CD4-positive, CD25-positive, alpha-beta regulatory T cell (primary cell): ENCODE results near the gene TRAK1. TPM values are rescaled to one million over a fixed set of nuclear protein-coding genes. Genes with fewer than 3 reads are reported as not detected.

ENCODE experiments used
- ATAC-seq, 2 donors: fragments of 150-1000 bp; cut with Tn5 transposase; one replicate each; pipeline ENCODE4 v1.10.0; 2021; ENCODE audit warnings: low read depth in 2 of 2, moderate number of reproducible peaks in 2 of 2, moderate library complexity in 1 of 2
- DNase-seq, 3 donors: peaks; one replicate each; pipeline versions ENCODE4 v3.0.0 to v3.0.0-alpha.2; 2012 to 2022; ENCODE audit warnings: mixed read lengths in 1 of 3
- H3K27ac ChIP-seq: one replicate; pipeline ENCODE4 v1.7.0; 2013; ENCODE audit warnings: mild to moderate bottlenecking, low read length; ENCODE audit not compliant: insufficient read depth, poor library complexity, severe bottlenecking
- H3K27me3 ChIP-seq: one replicate; pipeline ENCODE4 v1.7.0; 2013; ENCODE audit warnings: low read length; ENCODE audit not compliant: control insufficient read depth, insufficient read depth
- H3K36me3 ChIP-seq: one replicate; pipeline ENCODE4 v1.7.0; 2013; ENCODE audit warnings: mild to moderate bottlenecking, low read length, moderate library complexity; ENCODE audit not compliant: control insufficient read depth, insufficient read depth
- H3K4me1 ChIP-seq: 2 replicates; pipeline ENCODE4 v1.7.0; 2013; ENCODE audit warnings: mild to moderate bottlenecking, low read length; ENCODE audit not compliant: insufficient read depth, control insufficient read depth, poor library complexity, severe bottlenecking
- H3K4me3 ChIP-seq: one replicate; pipeline ENCODE4 v1.7.0; 2013; ENCODE audit warnings: low read depth, mild to moderate bottlenecking, low read length, moderate library complexity
- H3K9me3 ChIP-seq, 2 experiments: 1 replicate in 1 of 2; 2 replicates in 1 of 2; pipeline ENCODE4 v1.7.0; 2013; ENCODE audit warnings: low read length in 2 of 2, mild to moderate bottlenecking in 1 of 2, moderate library complexity in 1 of 2; ENCODE audit not compliant: control insufficient read depth in 2 of 2
- H3K27ac Mint-ChIP-seq, 3 donors: one replicate each; pipeline ENCODE4 v1.8.0; 2020 to 2022; ENCODE audit warnings: mild to moderate bottlenecking in 3 of 3, mixed read lengths in 3 of 3, moderate library complexity in 2 of 3
- H3K27me3 Mint-ChIP-seq: one replicate; pipeline ENCODE4 v1.8.0; 2022; ENCODE audit warnings: mild to moderate bottlenecking, mixed read lengths
- H3K36me3 Mint-ChIP-seq: one replicate; pipeline ENCODE4 v1.8.0; 2020; ENCODE audit warnings: mixed read lengths
- H3K4me1 Mint-ChIP-seq, 4 donors: one replicate each; pipeline ENCODE4 v1.8.0; 2020 to 2022; ENCODE audit warnings: mixed read lengths in 4 of 4, mild to moderate bottlenecking in 1 of 4
- H3K4me3 Mint-ChIP-seq, 4 donors: one replicate each; pipeline ENCODE4 v1.8.0; 2020 to 2022; ENCODE audit warnings: mild to moderate bottlenecking in 4 of 4, mixed read lengths in 4 of 4, moderate library complexity in 3 of 4
- H3K9me3 Mint-ChIP-seq, 7 donors: one replicate each; pipeline ENCODE4 v1.8.0; 2020 to 2022; ENCODE audit warnings: mixed read lengths in 7 of 7, mild to moderate bottlenecking in 3 of 7, moderate library complexity in 2 of 7
- polyA plus RNA-seq, 4 donors: library from polyadenylated mRNA; unstranded; fragments of 300-500 nt; fragmentation: Illumina TruSeq; gene quantifications; one replicate each; pipeline ENCODE4 v1.2.3, GENCODE V29; 2021
- total RNA-seq: library from RNA; stranded (reverse); gene quantifications from one replicate; pipeline ENCODE4 v1.2.3, GENCODE V29; 2022

Gene TRAK1
- total and polyA plus RNA-seq, 5 donors from 2014 or later = 2.6 to 23.3 (median 3.5) TPM

DNA sequence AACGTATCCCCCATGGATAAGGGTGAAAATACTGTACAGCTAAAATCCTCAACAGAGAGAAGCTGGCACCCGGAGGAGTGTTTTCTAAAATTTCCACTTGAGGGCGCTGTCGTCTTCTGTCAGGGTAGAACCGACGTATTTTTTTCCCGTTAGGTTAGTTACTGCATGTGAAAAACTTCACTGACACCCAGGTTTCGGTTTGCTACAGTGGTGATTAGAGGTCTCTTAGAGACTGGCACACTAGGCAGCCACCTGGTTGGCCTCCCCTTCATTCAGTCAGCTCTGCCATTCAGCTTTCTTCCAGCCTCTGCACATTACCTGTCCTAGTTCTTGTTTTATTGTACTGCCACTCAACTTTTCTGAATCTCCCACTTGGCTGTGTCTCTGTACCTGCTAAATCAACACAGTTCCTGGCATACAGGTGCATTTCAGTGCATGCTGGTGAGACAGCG, 156.4 kb downstream of the TRAK1 start:
- Mint-ChIP-seq H3K4me3 (peak overlapping the region in 1 of 4 donors; percentile 32), H3K36me3 (no peaks in the 10 kb centered on the region), H3K4me1 (peaks cover 0 to 9% (median 4%) of the 10 kb centered on the region in 4 donors), H3K27me3 (peaks cover 5% of the 10 kb centered on the region), H3K9me3 (peaks cover 0 to 3% (median 0%) of the 10 kb centered on the region in 7 donors), H3K27ac (peak overlapping the region in 2 of 3 donors; percentile 20 to 42)
- no peak overlapping the region for H3K27ac ChIP-seq
- H3K9me3 ChIP-seq = no peaks in the 10 kb centered on the region
- DNase-seq (peak; percentile 27 to 72 (median 51)), ATAC-seq (peak; percentile 75 to 78)
- H3K27me3 ChIP-seq = peaks cover 5% of the 10 kb centered on the region
- H3K36me3 ChIP-seq = no peaks in the 10 kb centered on the region
- no peak overlapping the region for H3K4me3 ChIP-seq
- H3K4me1 ChIP-seq = no peaks in the 10 kb centered on the region

DNA sequence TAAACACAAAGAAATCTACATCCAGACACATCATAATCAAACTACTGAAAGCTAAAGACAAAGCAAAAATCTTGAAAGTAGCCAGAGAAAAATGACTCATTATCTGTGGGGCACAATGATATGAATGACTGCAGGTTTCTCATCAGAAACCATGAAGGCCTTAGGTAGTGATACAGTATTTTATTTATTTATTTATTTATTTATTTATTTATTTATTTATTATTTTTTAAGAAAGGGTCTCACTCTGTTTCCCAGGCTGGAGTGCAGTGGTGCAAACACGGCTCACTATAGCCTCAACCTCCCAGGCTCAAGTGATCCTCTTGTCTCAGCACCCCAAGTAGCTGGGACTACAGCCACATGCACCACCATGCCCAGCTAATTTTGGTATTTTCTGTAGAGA, 159.6 kb downstream of the TRAK1 start:
- Mint-ChIP-seq H3K4me3 (no peak overlapping the region), H3K27me3 (peaks cover 13% of the 10 kb centered on the region), H3K9me3 (peaks cover 0 to 4% (median 0%) of the 10 kb centered on the region in 7 donors), H3K4me1 (peaks cover 0 to 9% (median 4%) of the 10 kb centered on the region in 4 donors), H3K27ac (no peak overlapping the region), H3K36me3 (no peaks in the 10 kb centered on the region)
- no peak for DNase-seq
- Histone ChIP-seq H3K36me3 (no peaks in the 10 kb centered on the region), H3K9me3 (no peaks in the 10 kb centered on the region), H3K4me3 (no peak overlapping the region), H3K4me1 (no peaks in the 10 kb centered on the region), H3K27ac (no peak overlapping the region), H3K27me3 (no peaks in the 10 kb centered on the region)
- ATAC-seq = no peak

DNA sequence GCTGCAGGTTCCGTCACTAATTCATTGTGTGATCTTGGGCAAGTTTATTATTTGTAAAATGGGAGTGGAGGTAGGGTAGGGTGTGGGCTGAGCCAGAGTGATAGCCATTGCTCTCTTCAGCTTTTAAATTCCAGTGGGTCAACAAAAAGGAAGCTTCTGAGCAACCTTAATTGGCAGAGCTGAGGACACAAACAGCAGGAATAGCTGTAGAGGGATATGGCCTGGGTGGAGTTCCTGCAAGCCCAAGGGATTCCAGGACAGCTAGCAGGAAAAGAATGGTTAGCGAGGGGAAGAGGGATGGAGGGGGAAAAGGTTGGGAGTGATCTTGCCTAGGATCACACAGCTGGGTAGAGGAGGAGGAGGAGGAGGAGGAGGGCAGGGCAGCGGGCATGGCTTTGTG, 163.4 kb downstream of the TRAK1 start:
- ATAC-seq (no peak), DNase-seq (no peak)
- Histone ChIP-seq H3K36me3 (no peaks in the 10 kb centered on the region), H3K27me3 (peaks cover 2% of the 10 kb centered on the region), H3K27ac (no peak overlapping the region), H3K4me3 (no peak overlapping the region), H3K9me3 (no peaks in the 10 kb centered on the region), H3K4me1 (no peaks in the 10 kb centered on the region)
- H3K9me3 Mint-ChIP-seq = peaks cover 0 to 7% (median 0%) of the 10 kb centered on the region in 7 donors
- H3K27ac Mint-ChIP-seq = peak overlapping the region in 1 of 3 donors; percentile 60
- no peaks in the 10 kb centered on the region for H3K4me1 Mint-ChIP-seq
- no peaks in the 10 kb centered on the region for H3K36me3 Mint-ChIP-seq
- no peak overlapping the region for H3K4me3 Mint-ChIP-seq
- peaks cover 12% of the 10 kb centered on the region for H3K27me3 Mint-ChIP-seq

DNA sequence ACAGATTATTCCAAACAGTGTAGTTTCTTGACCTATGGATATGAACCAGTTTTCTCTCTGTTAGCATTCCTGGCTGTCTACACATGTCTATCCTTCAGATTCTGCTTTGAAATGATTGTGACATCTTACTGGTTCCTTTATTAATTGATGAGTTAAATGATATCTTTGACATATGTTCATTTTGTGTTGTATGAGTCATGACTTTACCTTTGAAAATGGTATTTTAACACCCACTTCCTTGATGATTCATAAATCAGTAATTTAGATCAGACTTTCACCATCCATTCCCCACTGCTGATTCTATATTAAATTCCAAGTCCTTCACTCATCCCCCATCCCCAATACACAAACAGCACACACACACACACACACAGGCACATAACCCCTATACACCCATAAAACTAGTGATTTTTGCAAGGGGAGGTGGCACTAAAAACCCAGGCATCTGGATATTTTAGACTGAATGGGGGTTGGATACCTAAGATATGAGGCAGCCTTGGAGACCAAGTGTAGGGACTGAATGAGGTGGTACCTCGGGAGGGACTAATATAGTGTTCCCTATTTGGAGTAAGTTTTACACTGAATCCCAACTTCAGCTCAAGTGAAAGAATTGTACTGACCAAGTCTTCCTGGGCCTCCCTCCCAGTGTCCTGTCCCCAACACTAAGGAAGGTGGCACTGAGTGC, 165.1 kb downstream of the TRAK1 start:
- no peak overlapping the region for H3K27ac Mint-ChIP-seq
- peaks cover 4% of the 10 kb centered on the region for H3K27me3 ChIP-seq
- no peaks in the 10 kb centered on the region for H3K36me3 ChIP-seq
- H3K9me3 Mint-ChIP-seq = peaks cover 0 to 7% (median 0%) of the 10 kb centered on the region in 7 donors
- H3K4me1 ChIP-seq = no peaks in the 10 kb centered on the region
- DNase-seq (peak in 1 of 3 donors; percentile 7), ATAC-seq (peak in 1 of 2 donors; percentile 58)
- peaks cover 29% of the 10 kb centered on the region for H3K27me3 Mint-ChIP-seq
- H3K36me3 Mint-ChIP-seq = no peaks in the 10 kb centered on the region
- no peaks in the 10 kb centered on the region for H3K4me1 Mint-ChIP-seq
- no peaks in the 10 kb centered on the region for H3K9me3 ChIP-seq
- no peak overlapping the region for H3K4me3 Mint-ChIP-seq
- no peak overlapping the region for H3K27ac ChIP-seq
- no peak overlapping the region for H3K4me3 ChIP-seq

DNA sequence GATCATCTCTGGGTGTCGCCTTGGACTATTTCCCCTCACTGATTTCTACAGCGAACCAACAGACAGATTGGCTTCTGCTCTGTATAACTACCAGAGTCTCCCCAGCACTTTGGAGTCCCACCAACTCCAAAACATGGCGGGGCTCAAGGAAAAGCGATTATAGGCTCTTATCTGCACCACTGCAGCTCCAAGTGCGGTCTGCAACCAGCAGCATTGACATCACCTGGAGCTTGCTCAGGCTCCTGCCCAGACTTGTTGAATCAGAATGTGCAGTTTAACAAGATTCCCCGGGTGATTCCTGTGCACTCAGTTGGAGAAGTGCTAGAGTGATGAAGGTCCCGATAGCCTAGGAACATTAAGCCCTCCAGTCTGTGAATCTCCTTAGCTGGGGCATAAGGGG, 165.8 kb downstream of the TRAK1 start:
- ATAC-seq = no peak
- no peaks in the 10 kb centered on the region for H3K4me1 ChIP-seq
- no peak overlapping the region for H3K27ac Mint-ChIP-seq
- peaks cover 10% of the 10 kb centered on the region for H3K27me3 ChIP-seq
- H3K27me3 Mint-ChIP-seq = peaks cover 36% of the 10 kb centered on the region
- no peaks in the 10 kb centered on the region for H3K4me1 Mint-ChIP-seq
- H3K9me3 Mint-ChIP-seq = peaks cover 0 to 7% (median 0%) of the 10 kb centered on the region in 7 donors
- H3K27ac ChIP-seq = no peak overlapping the region
- no peaks in the 10 kb centered on the region for H3K9me3 ChIP-seq
- no peak overlapping the region for H3K4me3 ChIP-seq
- DNase-seq = no peak
- no peaks in the 10 kb centered on the region for H3K36me3 ChIP-seq
- no peaks in the 10 kb centered on the region for H3K36me3 Mint-ChIP-seq
- no peak overlapping the region for H3K4me3 Mint-ChIP-seq

DNA sequence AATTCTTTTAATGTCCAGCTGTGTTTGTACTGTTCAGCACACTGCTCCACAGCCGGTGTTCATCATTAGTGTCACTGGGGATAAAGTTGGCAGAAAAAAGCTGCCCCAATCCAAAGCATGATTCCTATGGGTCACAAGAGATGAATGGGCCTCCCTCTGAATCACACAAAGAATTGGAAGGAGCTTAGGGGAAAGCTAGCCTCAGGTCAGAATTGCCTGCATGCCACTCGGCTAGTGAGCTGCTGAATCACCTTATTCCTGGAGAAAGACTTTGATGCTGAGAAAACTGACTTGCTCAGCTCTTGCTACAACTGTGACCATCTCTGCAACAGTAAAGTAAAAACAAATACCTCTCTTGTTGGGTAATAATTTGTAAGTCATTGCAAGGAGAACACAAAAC, 171.4 kb downstream of the TRAK1 start:
- peaks cover 0 to 19% (median under 1%) of the 10 kb centered on the region in 4 donors for H3K4me1 Mint-ChIP-seq
- Histone ChIP-seq H3K4me1 (peaks cover 13% of the 10 kb centered on the region), H3K27me3 (peaks cover 21% of the 10 kb centered on the region), H3K9me3 (no peaks in the 10 kb centered on the region), H3K36me3 (no peaks in the 10 kb centered on the region), H3K4me3 (no peak overlapping the region), H3K27ac (no peak overlapping the region)
- no peak for ATAC-seq
- DNase-seq = no peak
- H3K27me3 Mint-ChIP-seq = peaks cover 53% of the 10 kb centered on the region
- H3K36me3 Mint-ChIP-seq = no peaks in the 10 kb centered on the region
- no peak overlapping the region for H3K27ac Mint-ChIP-seq
- H3K9me3 Mint-ChIP-seq = peaks cover 0 to 2% (median 0%) of the 10 kb centered on the region in 7 donors
- no peak overlapping the region for H3K4me3 Mint-ChIP-seq

DNA sequence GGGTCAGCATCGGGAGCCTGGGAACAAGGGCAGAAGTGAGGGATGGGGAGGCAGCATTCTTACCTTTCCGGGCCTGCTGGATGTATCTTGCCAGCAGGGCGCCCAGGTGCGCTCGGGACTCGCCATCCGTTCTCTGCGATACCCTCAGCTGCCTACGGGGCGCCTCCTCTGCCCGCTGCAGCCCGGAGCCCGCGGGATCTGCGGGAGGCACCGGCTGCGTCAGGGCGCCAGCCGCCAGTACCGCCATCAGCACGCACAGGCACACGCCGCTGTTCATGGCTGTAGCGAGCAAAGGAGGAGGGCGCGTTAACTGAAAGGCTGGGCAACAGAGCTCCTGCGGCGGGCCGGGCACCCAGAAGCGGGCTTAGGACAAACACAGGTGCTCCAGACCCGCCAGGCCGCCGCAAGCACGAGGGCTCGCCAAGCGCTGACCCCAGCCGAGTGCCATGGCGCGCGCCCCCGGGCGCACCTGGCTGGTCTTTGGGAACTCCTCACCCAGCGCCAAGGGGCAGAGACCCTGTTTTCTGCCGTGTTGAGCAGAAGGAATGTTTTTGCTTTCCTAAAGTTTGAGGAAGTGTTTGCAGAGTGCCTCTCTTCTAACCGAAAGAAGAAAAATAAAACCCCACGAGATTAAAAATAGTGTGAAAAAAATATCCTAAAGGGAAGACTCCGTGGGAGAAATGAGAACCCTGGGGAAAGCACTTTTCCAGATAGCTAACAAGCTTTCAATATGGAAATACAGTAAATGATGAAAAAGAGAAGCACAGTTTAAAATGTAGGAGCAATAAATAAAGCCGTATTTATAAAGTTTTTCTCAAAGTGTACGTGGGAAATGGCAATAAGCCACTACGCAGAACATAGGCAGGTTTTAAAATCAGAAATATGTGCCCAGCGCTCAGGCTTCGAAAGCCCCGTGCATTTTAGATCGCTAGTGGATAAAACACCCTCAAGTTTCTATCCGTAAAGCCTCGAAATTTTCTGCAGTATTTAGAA, 172.5 kb downstream of the TRAK1 start:
- H3K27ac Mint-ChIP-seq = no peak overlapping the region
- peaks cover 22% of the 10 kb centered on the region for H3K27me3 ChIP-seq
- ATAC-seq = peak in 1 of 2 donors; percentile 37

More for the DNA sequence above, 172.5 kb downstream of the TRAK1 start:
- Histone ChIP-seq H3K36me3 (no peaks in the 10 kb centered on the region), H3K4me3 (no peak overlapping the region), H3K9me3 (no peaks in the 10 kb centered on the region), H3K4me1 (peaks cover 13% of the 10 kb centered on the region), H3K27ac (no peak overlapping the region)
- Mint-ChIP-seq H3K27me3 (peaks cover 60% of the 10 kb centered on the region), H3K4me3 (peak overlapping the region in 1 of 4 donors; percentile 69), H3K9me3 (peaks cover 0 to 2% (median 0%) of the 10 kb centered on the region in 7 donors), H3K36me3 (no peaks in the 10 kb centered on the region), H3K4me1 (peaks cover 0 to 19% (median under 1%) of the 10 kb centered on the region in 4 donors)
- peak in 1 of 3 donors; percentile 15 for DNase-seq
